ENCODE data around the gene RTN4RL2.

RTN4RL2 gene

GRCh38 chr11:57460022-57460757 is at the start of gene RTN4RL2:
TSS of gene RTN4RL2 (plus strand) at chr11:57460528. CDS start at chr11:57460866, 338 bp downstream.
- DNase-seq = peak; percentile 52

DNA sequence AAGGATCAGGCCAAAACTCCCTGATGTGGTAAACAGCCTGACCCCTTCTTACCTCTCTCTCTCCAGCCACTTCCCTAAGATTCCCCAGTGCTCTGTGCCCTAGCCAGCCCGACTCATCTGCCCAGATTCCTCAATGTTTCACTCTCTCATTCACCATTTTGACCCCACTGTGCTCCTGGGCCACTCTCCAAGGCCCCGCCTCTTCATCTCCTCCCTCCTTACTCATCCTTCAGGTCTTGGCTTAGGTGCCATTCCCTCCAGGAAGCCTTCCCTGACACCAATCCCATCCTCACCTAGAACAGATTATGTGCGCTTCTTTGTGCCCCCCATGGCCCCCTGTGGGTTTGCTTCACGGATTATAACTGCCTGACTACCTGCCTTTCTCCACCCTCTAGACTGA is 46.6 kb upstream of the RTN4RL2 start:
- no peak for DNase-seq

GRCh38 chr11:57414612-57415212 is 45.6 kb upstream of the RTN4RL2 start:
- no peak for DNase-seq

DNA sequence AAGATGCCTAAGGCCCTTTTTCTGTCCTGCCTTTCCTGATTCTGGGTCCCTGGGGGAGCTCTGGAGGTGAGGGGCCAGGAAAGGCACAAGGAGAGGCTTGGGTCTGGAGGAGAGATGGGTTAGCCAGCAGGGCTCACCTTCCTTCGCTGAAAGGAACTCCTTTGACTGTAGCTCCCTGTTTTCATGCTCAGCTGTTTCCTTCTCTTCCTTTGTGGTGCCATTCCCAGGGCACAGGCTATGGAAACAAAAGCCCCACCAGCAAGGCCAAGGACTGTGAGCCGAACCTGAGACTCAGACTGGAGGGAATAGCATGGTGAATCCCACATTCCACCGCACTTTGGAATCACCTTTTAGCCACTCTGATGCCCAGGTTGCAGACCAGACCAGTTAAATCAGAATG is 43.9 kb upstream of the RTN4RL2 start:
- DNase-seq = no peak

DNA sequence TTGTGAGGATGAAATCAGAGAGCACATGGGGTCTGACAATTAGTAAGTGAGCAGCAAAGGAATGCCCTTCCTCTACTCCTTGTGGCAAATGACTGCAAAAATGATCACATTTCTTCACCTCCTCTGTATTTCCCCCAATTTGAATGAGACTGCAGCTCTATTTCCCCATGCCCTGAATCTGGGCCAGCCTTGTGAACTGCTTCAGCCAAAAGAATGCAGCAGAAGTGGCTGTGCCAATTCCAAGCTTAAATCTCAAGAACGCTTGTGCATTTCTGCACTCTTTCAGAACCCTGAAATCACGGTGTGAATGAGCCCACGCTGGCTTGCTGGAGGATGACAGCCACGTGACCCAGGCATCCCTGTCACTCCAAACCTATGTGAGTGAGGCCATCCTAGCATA is 43.3 kb upstream of the RTN4RL2 start:
- no peak for DNase-seq

- no peak for DNase-seq
Observed at GRCh38 chr11:57418131-57418530, 42.2 kb upstream of the RTN4RL2 start.

DNA sequence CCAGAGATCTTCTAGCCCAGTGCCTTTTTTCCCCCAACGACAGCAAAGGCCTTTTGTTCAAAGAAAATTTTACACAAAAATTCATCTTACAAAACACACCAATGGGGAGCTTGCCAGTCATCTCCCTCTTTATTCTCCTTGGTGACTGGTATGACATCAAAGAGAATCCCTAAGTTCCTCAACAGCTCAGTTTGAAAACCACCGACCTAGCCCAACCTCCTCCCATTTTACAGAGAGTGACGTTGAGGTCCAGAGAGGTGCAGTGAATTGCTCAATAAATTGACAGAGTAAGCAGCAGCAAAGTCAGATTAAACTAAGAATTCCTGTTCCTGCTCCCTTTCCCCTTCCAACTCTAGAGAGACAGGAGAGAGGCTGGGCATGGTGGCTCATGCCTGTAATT is 41.2 kb upstream of the RTN4RL2 start:
- no peak for DNase-seq

DNA sequence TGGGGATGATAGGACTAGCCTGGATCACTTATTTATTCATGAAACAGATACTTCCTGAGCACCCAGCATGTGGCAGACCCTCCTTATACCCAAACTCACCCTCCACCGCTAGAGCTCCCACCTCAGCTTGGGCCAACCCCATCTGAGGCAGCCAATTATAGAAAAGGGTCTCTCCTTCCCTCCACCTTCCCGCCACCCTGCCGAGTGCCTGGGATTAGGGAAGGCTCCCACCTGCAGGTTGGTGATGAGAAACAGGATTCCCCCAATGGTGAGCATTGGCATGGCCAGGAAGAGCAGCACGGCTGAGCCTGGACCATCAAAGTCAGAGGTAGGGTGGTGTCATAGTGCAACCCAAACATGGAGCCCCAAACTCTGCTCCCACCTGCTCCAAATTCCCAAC is 39.3 kb upstream of the RTN4RL2 start:
- no peak for DNase-seq

DNA sequence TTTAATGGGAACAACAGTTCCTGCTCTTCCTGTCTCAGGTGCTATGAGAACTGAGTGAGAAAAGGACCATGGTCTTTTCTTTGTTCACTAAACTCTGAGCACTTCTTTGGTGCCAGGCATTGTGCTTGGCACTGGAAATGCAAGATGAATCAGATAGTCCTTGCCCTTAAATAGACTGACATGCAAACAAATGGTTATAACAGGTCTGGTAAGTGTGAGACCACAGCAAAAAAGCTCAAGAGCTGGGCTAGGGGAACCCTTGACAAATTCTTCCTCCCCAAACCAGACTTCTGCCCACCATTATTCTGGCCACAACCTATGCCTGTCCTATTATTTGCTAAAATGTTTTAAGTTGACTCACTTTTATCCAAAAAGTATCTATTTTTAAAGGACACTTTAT is 38.5 kb upstream of the RTN4RL2 start:
- DNase-seq = no peak

DNA sequence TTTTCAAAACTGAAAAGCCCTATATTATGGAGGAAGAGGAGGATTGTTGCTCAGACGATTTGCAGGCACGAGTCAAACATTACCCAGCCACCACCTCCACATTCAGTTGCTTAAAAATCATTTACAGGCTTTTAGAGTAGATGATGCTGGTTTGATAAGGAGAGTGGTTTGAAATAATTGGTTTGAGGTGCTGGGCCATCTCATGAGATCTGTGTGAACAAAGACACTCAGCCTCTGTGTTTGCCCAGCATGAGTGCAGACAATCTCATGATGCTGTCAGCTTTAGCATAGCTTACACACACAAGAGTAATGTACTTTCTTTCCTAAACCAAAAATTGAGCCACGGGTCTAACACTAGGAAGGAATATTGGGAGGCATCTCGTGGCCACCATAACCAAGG is 37.7 kb upstream of the RTN4RL2 start:
- DNase-seq = no peak

DNA sequence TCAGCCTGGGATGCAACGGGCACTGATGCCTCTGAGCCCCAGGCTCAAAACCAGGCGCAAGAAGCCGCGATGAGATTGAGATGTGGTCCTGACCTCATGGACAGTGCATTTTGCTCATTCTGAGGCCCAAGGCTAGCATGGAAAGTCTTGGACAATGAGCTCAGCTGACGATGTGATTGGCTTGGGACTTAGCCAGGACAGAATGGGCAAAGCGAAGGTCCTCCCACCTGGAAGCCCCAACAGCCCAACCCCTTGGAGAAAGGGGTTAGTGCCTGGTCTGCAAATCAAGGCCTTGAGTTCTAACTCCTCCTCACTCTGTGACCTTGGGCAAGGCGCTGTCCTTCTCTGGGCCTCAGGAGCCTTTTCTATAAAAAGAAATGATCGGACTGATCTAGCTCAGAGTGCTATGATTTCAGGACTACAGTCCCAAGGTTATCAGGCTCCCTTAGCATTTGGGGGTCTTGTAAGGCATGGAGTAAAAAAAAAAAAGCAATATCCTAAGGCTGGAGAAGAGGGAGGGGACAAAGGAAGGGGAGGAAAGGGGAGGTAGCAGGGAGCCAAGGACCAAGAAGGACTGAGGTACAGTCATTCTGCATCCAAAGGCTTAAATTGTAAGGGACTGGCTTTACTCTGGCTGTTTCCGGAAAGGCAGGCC is 36.1 kb upstream of the RTN4RL2 start:
- no peak for DNase-seq

- DNase-seq = peak; percentile 58
Observed at GRCh38 chr11:57424792-57425564, 35.4 kb upstream of the RTN4RL2 start.

DNA sequence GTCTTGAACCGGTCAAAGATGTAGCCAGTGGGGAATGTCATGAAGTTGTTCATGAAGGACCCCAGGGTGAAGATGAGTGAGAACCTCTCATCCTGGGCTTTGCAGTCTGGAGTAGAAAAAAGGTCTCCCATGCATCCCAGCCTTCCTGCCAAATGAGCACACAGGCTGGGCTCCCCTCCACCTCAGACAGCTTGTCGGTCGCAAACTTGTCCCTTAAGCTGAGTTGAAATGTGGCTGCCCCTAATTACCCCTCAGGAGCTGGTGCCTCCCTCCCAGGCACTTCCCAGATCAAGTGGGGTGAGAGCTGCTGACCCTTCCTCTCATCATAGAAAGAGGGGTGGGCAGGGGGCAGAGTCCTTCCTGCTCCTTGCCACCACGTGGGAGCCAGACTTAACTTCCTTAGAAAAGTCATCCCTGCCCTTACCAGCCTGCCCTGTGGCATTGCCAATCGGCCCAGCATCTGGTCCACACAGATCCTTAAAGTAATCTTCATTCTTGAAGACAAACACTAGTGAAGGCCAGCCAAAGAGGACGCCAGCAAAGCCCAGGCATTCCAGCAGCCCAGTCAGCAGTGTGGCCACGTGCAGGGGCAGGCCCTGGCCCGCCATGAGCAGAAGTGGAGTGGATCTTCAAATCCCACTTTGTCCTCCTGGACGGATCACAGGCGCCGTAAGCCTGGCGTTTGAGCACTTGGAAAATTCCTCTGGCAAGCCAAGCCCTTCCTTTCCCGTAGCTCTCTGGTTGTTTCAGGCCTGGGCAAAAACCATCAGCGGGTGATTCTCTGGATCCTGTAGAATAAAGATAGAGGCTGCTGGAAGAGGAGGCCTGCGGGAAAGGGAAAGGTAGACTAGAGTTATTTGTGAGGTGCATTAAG is 34.5 kb upstream of the RTN4RL2 start:
- peak; percentile 81 for DNase-seq

- DNase-seq = peak; percentile 81
Observed at GRCh38 chr11:57426439-57426928, 33.8 kb upstream of the RTN4RL2 start.

GRCh38 chr11:57426929-57427726 is 33.2 kb upstream of the RTN4RL2 start, which contains the start of gene SLC43A3:
TSS of gene SLC43A3 (minus strand) at chr11:57427121. CDS start at chr11:57426172, 949 bp downstream.
- DNase-seq = peak; percentile 43

- DNase-seq = no peak
Observed at GRCh38 chr11:57427727-57428082, 32.6 kb upstream of the RTN4RL2 start.

DNA sequence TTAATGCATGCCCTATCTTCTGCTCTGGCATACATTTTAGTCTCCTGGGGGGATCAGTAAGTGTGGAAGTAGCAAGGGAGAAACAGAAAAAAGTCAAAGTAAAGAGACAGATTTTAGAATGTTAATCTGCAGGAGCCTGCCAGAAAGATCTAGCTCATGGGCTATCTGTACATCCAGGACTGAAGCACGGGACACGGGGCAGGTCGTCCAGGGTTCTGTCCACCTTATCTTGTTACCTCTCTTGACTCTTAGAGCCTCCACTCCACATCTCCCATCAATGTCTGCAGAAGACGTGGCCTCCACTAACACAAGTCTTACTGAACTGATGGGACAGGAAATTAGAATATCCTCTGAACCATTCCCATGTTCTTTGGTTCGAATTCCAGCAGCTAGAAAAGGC is 31.7 kb upstream of the RTN4RL2 start:
- no peak for DNase-seq

DNA sequence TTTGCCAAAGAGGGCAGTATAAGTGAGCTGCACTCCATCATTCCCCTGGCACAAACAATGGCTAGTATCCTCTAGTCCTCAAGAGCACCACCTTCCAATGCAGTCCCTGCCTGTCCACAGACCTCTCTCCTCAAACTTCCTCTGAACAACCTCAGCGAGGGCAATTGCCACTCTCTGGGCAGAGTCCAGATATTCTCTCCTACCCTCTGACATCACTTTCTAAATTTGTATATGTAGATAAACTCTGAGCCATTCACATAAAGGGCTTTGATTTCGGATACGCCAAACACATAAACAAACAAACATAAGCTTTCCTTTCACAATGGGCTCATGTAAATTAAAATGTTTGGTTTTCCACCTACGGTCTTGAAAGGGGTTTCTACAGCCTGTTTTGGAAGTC is 30.4 kb upstream of the RTN4RL2 start:
- DNase-seq = no peak

- no peak for DNase-seq
Observed at GRCh38 chr11:57430952-57431351, 29.4 kb upstream of the RTN4RL2 start.

DNA sequence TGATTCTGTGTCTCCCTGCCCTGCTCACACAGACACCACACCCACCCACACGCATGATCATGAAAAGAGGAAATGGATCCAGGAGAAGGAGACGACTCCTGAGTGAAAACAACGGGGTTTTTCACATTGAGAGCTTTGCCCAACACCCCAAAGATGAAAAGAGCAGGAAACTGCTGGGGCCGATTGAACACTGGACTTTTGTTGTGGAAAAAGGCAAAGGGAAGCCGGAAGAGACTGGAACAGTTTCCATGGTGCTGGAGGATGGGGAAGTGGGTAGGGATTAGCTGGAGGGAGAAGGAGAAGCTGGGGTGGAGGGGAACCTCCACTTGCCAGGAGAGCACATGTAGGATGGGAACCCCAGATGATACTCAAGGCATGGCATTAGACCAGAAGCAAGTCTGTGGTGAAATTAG is 28.2 kb upstream of the RTN4RL2 start:
- DNase-seq = no peak

DNA sequence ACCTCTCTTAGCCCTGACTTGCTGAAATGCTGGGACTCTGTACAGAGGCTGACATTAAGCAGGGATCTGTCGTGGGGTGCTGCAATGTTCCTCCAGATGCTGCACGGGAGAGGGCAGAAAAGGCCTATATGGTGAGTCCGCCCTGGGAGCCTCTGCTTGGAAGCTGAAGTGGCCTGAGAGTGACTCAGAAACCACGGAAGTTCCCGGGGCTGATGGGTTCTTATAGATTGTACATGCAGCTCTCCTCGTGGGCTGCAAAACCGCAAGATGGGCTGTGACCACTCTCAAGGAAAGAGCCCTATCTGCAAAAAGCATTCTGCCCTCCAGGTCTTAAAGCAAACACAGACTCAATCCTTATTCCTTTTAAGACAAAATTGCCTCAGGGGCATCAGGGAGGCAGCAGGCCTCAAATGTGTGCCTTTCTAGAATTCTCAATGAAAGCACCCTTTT is 27.6 kb upstream of the RTN4RL2 start:
- DNase-seq = peak; percentile 46

All from DMS79 treated with DMSO at 0.1 percent for 48 hours (cell line).